ENCODE data around the gene HBP1.

- TF ChIP-seq CTCF (conservative IDR thresholded peaks at IDR 0.05; ENCODE audit: low read length) (no peak), EZH2phosphoT487 (IDR thresholded peaks at IDR 0.05; ENCODE audit: borderline replicate concordance, low read depth, low read length) (no peak)
Observed at GRCh38 chr7:107123392-107123791, 45.4 kb upstream of the HBP1 start.

Measured in OCI-LY7 (cell line).